OCI-LY3 (cell line): ENCODE results near the gene GAB2.

Experiments used
- H2AFZ ChIP-seq: fragments of 200-600, 300-600 bp; shearing (Covaris generic); 2 replicates; pipeline ENCODE4 v1.6.0; 2014; ENCODE audit warnings: antibody characterized with exemption, low read depth, low read length
- H3K27ac ChIP-seq: fragments of 200-600, 300-600 bp; sonication (generic); 2 replicates; pipeline ENCODE4 v1.5.1; 2014; ENCODE audit warnings: mild to moderate bottlenecking, low read length, moderate library complexity, mixed read lengths
- H3K27me3 ChIP-seq: fragments of 200-600, 300-600 bp; sonication (generic); 2 replicates; pipeline ENCODE4 v1.6.1; 2014; ENCODE audit warnings: low read depth, low read length, mixed read lengths
- H3K36me3 ChIP-seq: fragments of 200-600, 300-600 bp; sonication (generic); replicated peaks from 2 replicates; pipeline ENCODE3; 2014; ENCODE audit warnings: low read depth, low read length, mixed read lengths
- H3K4me1 ChIP-seq: fragments of 300-600, 200-600 bp; sonication (generic); 2 replicates; pipeline ENCODE4 v1.6.1; 2014; ENCODE audit warnings: low read length, mixed read lengths
- H3K4me2 ChIP-seq: fragments of 200-600, 300-600 bp; sonication (generic); 2 replicates; pipeline ENCODE4 v1.6.1; 2014; ENCODE audit warnings: low read length, mixed read lengths
- H3K4me3 ChIP-seq: fragments of 300-600, 200-600 bp; sonication (generic); 2 replicates; pipeline ENCODE4 v1.5.1; 2014; ENCODE audit warnings: antibody characterized with exemption, mild to moderate bottlenecking, low read length, moderate library complexity
- H3K79me2 ChIP-seq: fragments of 300-600, 200-600 bp; shearing (Covaris generic); 2 replicates; pipeline ENCODE4 v1.6.1; 2014; ENCODE audit warnings: mild to moderate bottlenecking, low read length, mixed read lengths
- H3K9ac ChIP-seq: fragments of 300-600, 200-600 bp; shearing (Covaris generic); 2 replicates; pipeline ENCODE4 v1.6.0; 2014; ENCODE audit warnings: mild to moderate bottlenecking, low read length, moderate library complexity
- H3K9me3 ChIP-seq: fragments of 200-600, 300-600 bp; shearing (Covaris generic); 2 replicates; pipeline ENCODE4 v1.6.1; 2014; ENCODE audit warnings: low read length, mixed read lengths; ENCODE audit not compliant: insufficient read depth
- H4K20me1 ChIP-seq: fragments of 200-600, 300-600 bp; sonication (generic); 2 replicates; pipeline ENCODE4 v1.6.1; 2016; ENCODE audit warnings: low read length, mixed read lengths; ENCODE audit not compliant: insufficient read depth
- EZH2phosphoT487 ChIP-seq: fragments of 200-600 bp; shearing (Covaris generic); IDR thresholded peaks from 2 replicates; pipeline ENCODE4 v1.6.1; 2018; ENCODE audit warnings: antibody characterized with exemption, mixed run types, low read depth
- TF ChIP-seq, protein P1 (sequence below): fragments of 200-600, 300-600 bp; sonication (generic); IDR thresholded peaks from 2 replicates; pipeline ENCODE4 v1.5.1; 2014; ENCODE audit warnings: antibody characterized with exemption, low read length, low read depth

GAB2 gene

DNA sequence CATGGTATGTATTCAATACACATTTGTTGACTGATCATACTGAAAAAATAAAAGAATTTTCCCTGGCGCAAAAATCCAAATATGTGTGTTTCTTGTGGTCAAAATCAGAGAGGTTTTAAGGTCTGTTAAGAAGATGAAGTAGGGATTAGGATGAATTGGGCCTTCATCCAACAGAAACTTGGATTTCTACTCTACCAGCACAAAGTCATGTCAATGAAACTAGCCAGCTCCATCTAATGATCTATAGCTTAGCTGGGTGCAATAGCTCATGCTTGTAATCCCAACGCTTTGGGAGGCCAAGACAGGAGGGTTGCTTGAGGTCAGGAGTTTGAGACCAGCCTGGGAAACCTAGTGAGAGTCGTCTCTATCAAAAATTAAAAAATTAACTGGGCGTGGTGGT lies 163.4 kb downstream of the GAB2 start:
- no peak overlapping the region for H3K4me2 ChIP-seq
- no peak overlapping the region for H3K27ac ChIP-seq
- H3K36me3 ChIP-seq: no peaks in the 10 kb centered on the region
- no peak overlapping the region for H3K4me3 ChIP-seq
- no peaks in the 10 kb centered on the region for H3K79me2 ChIP-seq
- no peaks in the 10 kb centered on the region for H4K20me1 ChIP-seq
- no peak overlapping the region for H2AFZ ChIP-seq
- no peaks in the 10 kb centered on the region for H3K27me3 ChIP-seq
- no peak for TF ChIP-seq EZH2phosphoT487
- TF ChIP-seq, protein P1, sequence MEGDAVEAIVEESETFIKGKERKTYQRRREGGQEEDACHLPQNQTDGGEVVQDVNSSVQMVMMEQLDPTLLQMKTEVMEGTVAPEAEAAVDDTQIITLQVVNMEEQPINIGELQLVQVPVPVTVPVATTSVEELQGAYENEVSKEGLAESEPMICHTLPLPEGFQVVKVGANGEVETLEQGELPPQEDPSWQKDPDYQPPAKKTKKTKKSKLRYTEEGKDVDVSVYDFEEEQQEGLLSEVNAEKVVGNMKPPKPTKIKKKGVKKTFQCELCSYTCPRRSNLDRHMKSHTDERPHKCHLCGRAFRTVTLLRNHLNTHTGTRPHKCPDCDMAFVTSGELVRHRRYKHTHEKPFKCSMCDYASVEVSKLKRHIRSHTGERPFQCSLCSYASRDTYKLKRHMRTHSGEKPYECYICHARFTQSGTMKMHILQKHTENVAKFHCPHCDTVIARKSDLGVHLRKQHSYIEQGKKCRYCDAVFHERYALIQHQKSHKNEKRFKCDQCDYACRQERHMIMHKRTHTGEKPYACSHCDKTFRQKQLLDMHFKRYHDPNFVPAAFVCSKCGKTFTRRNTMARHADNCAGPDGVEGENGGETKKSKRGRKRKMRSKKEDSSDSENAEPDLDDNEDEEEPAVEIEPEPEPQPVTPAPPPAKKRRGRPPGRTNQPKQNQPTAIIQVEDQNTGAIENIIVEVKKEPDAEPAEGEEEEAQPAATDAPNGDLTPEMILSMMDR: no peak
- no peak overlapping the region for H3K9ac ChIP-seq
- H3K4me1 ChIP-seq: peaks cover under 1% of the 10 kb centered on the region
- no peaks in the 10 kb centered on the region for H3K9me3 ChIP-seq

DNA sequence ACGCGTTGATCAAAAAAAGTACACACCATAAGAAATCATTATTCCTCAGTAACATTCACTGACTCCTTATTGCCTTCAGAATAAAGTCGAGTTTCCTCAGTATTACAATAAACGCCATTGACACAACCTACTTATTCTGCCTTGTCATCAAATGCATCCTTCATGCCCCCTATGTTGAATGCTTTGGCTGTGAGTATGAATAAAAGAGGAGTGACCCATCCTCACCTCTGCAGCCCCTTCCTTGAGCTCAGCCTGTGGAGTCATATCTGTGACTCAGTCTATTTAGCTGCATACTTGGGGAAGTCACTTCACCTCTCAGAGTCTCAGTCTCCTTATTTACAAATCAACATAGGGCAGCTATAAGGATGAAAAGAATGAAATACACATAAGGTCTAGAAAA lies 163.8 kb downstream of the GAB2 start:
- no peaks in the 10 kb centered on the region for H3K36me3 ChIP-seq
- H3K4me1 ChIP-seq: peaks cover 5% of the 10 kb centered on the region
- H3K27ac ChIP-seq: no peak overlapping the region
- H3K27me3 ChIP-seq: no peaks in the 10 kb centered on the region
- no peak overlapping the region for H3K4me3 ChIP-seq
- no peak overlapping the region for H3K4me2 ChIP-seq
- no peak for TF ChIP-seq EZH2phosphoT487
- TF ChIP-seq, protein P1: no peak
- no peaks in the 10 kb centered on the region for H4K20me1 ChIP-seq
- H2AFZ ChIP-seq: no peak overlapping the region
- no peaks in the 10 kb centered on the region for H3K79me2 ChIP-seq
- H3K9me3 ChIP-seq: no peaks in the 10 kb centered on the region
- no peak overlapping the region for H3K9ac ChIP-seq

DNA sequence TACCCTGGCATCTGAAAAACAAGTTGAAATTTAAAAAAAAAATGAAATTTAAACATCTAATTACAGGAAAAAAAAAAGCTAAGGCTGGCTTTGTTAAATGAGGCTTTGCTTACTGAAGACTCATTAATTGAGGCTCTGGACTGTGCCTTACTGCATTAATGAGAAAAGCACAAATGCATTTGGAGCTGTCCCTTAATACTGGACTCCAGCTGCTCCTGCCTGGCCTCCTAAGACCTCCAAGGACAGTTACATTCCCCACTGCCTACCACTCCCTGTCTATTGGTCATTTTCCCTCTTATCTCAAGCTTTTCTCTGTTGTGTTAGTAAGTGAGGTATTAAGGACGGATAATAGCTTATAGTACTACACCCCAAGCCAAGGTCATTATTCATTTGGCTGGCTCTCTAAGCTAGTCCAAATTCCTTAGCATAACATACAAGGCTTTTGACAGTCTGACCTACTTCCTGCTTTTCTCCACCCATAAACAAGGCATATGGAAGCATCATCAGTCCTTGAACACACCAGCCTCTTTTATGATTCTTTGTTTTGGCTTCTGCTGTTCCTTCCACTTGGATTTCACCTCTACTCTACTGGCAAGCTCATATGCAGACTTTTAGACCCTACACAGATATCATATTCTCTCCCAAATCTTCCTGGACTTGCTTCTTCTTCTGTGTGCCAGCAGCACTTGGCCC lies 166.4 kb downstream of the GAB2 start:
- Histone ChIP-seq H3K9me3 (no peaks in the 10 kb centered on the region), H3K9ac (no peak overlapping the region), H3K4me3 (no peak overlapping the region), H3K79me2 (no peaks in the 10 kb centered on the region), H3K36me3 (no peaks in the 10 kb centered on the region), H4K20me1 (no peaks in the 10 kb centered on the region), H3K4me2 (no peak overlapping the region), H3K27ac (no peak overlapping the region), H3K27me3 (no peaks in the 10 kb centered on the region), H3K4me1 (peaks cover 8% of the 10 kb centered on the region), H2AFZ (no peak overlapping the region)
- no peak for TF ChIP-seq EZH2phosphoT487
- TF ChIP-seq, protein P1: no peak

DNA sequence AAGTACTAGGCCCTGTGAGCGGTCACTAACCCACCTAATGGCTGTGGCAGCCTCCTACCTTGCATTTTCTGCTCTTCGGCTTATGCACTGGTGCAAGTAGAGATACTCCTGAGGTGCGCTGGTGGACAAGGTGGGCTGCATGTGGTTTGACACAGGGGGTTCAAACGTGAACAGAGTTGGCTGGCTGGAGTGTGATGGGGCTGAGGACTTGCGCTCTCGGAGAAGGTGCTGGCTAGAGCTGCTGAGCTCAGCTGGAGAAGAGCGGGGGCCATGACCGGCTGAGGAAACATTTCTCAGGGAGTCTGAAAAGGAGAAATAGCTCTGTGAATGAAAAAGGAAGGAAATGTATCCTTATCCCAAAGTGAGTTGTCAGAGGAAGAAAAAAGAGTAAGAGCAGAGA lies 167.5 kb downstream of the GAB2 start:
- no peaks in the 10 kb centered on the region for H3K79me2 ChIP-seq

More for the DNA sequence above, 167.5 kb downstream of the GAB2 start:
- Histone ChIP-seq H3K9me3 (no peaks in the 10 kb centered on the region), H4K20me1 (no peaks in the 10 kb centered on the region), H3K27me3 (no peaks in the 10 kb centered on the region), H2AFZ (no peak overlapping the region), H3K9ac (no peak overlapping the region), H3K4me2 (no peak overlapping the region), H3K4me1 (peaks cover 8% of the 10 kb centered on the region), H3K4me3 (no peak overlapping the region), H3K27ac (no peak overlapping the region), H3K36me3 (no peaks in the 10 kb centered on the region)
- no peak for TF ChIP-seq EZH2phosphoT487
- TF ChIP-seq, protein P1: no peak
